ENCODE measurements around the gene UBR4. TPM values are rescaled to one million over a fixed set of nuclear protein-coding genes. Genes with fewer than 3 reads are reported as not detected.
A peak's percentile ranks its signal among the peaks of the same experiment; 100 is the strongest.

Gene UBR4
- total RNA-seq, 1 experiment from 2014 or later: 131 TPM

DNA sequence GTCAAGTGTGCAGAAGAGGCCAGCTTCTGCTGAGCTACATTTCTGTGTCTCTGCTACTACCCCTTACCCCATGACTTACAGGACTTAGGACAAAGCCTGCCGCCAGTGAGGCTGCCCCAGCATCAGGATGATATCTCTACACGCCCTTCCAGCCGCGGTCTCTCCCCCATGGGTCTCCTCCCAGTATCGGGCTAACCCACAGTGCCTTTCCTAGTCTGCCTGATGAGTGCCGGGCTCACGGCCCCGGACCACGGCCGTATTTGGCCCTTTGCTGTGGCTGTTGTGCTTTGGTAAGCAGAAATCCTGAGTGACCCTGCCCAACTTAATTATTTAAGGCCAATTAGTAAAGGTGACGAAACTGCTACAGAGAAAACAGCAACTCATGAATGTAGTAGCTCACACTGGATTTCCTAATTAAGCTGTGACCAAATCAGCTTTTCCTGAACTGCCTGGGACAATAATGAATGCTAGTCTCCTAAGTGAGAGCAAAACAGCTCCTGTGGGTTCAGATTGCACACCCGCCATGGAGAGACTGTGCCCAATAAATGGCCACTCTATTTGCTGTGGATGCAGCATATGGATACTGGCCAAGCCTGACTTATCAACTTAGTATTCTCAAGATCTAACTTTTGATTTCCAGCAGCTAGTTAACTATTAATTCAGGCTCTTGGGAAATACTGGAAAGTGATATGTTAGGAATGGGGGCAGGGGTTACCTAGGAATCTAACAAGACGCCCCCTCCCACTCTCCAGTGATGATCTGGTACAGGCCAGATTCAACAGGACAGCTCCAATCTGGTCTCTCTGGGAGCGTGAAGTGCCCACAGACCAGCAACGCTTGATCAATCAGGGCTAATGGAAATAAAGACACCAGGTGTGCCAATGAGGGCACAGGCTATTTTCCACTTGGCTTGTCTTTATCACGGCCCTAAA lies 130.3 kb downstream of the UBR4 start:
- H3K9me3 Mint-ChIP-seq: no peaks in the 10 kb centered on the region
- Histone ChIP-seq H3K27me3 (ENCODE audit: insufficient read depth, low read length) (no peaks in the 10 kb centered on the region), H3K23me2 (ENCODE audit: insufficient read length, low read depth, low read length, poor library complexity, severe bottlenecking) (no peaks in the 10 kb centered on the region), H2BK5ac (ENCODE audit: insufficient read length, low read length) (no peak overlapping the region), H3K79me1 (ENCODE audit: insufficient read depth, low read depth, low read length, poor library complexity, severe bottlenecking) (no peaks in the 10 kb centered on the region), H2BK120ac (ENCODE audit: low read depth, low read length, poor library complexity, severe bottlenecking) (no peak overlapping the region), H2AK5ac (ENCODE audit: insufficient read length, low read length) (no peak overlapping the region), H3K23ac (ENCODE audit: insufficient read length, low read depth, low read length) (no peak overlapping the region), H3K56ac (ENCODE audit: insufficient read length, low read depth, low read length) (no peak overlapping the region), H3K4me2 (ENCODE audit: insufficient read depth, insufficient read length, low read length) (no peak overlapping the region), H3K4me1 (ENCODE audit: insufficient read depth, low read length) (no peaks in the 10 kb centered on the region), H3K14ac (ENCODE audit: insufficient read depth, low read length) (no peak overlapping the region), H3T11ph (ENCODE audit: low read length) (no peak overlapping the region), H3K79me2 (ENCODE audit: insufficient read depth, low read length) (no peaks in the 10 kb centered on the region), H2BK12ac (ENCODE audit: insufficient read length, low read depth, low read length) (no peak overlapping the region), H2AFZ (ENCODE audit: low read length) (no peak overlapping the region), H3K9ac (ENCODE audit: extremely low read depth, insufficient read length, low read length) (no peak overlapping the region), H3K9me3 (ENCODE audit: control insufficient read depth, low read depth, low read length) (no peaks in the 10 kb centered on the region), H3K27ac (ENCODE audit: insufficient read length, low read depth, low read length) (no peak overlapping the region), H4K20me1 (ENCODE audit: control insufficient read depth, insufficient read depth, insufficient read length) (no peaks in the 10 kb centered on the region), H3K18ac (ENCODE audit: insufficient read length, low read depth, low read length) (no peak overlapping the region), H4K91ac (ENCODE audit: insufficient read length, low read depth, low read length) (no peak overlapping the region), H2BK20ac (ENCODE audit: low read depth, low read length, poor library complexity, severe bottlenecking) (no peak overlapping the region), H2BK15ac (ENCODE audit: low read depth, low read length) (no peak overlapping the region), H4K8ac (replicated peaks; ENCODE audit: insufficient read length, low read depth, low read length) (no peak overlapping the region), H3K4ac (ENCODE audit: low read depth, low read length) (no peak overlapping the region), H4K5ac (ENCODE audit: insufficient read length, low read depth, low read length) (no peak overlapping the region)
- H3K4me1 Mint-ChIP-seq: no peaks in the 10 kb centered on the region
- no peak for TF ChIP-seq CTCF (conservative IDR thresholded peaks at IDR 0.05)
- H3K27me3 Mint-ChIP-seq (ENCODE audit: low read depth): no peaks in the 10 kb centered on the region
- no peak for DNase-seq
- peak overlapping the region in 1 of 3 experiments; percentile 49; a peak in 1 of 7 replicates for H3K27ac Mint-ChIP-seq
- no peak overlapping the region for H3K4me3 Mint-ChIP-seq
- WGBS (ENCODE audit: extremely low coverage, insufficient read length, low lambda C conversion rate): no CpG with 5 or more reads among the region's 16 CpGs
- H3K36me3 Mint-ChIP-seq (ENCODE audit: insufficient read depth in 1 of 3, low read depth in 3 of 3): peaks cover 58 to 98% (median 90%) of the 10 kb centered on the region in 3 experiments; a peak in 6 of 7 replicates
